SK-N-MC (cell line): ENCODE data around the gene TAF6.

Source experiments
- EZH2 ChIP-seq: fragments of 200-600 bp; sonication (generic); IDR thresholded peaks from one replicate; pipeline ENCODE4 v1.6.1; 2017; ENCODE audit warnings: antibody characterized with exemption
- POLR2AphosphoS5 ChIP-seq: IDR thresholded peaks from 2 replicates; pipeline ENCODE4 v1.6.1; 2012; ENCODE audit warnings: mild to moderate bottlenecking, low read depth, low read length, borderline replicate concordance

GRCh38 chr7:100127866-100128636, 8.9 kb upstream of the TAF6 start:
- TF ChIP-seq POLR2AphosphoS5 (no peak; the same call in none of the 2 replicates), EZH2 (no peak)
